Thymus (tissue), 11 donors: Measurements from ENCODE around the gene TRIM5. TPM values are rescaled to one million over a fixed set of nuclear protein-coding genes. Genes with fewer than 3 reads are reported as not detected.

Experiments used
- DNase-seq, 9 donors: peaks; one replicate each; pipeline ENCODE4 v3.0.0-alpha.2; 2013; ENCODE audit warnings: low spot score in 9 of 9, low read depth in 6 of 9, missing footprints in 1 of 9
- H3K27ac ChIP-seq, 2 donors: one replicate each; pipeline ENCODE4 v1.5.1; 2013; ENCODE audit warnings: control low read depth in 1 of 2, low read depth in 1 of 2, low read length in 1 of 2, mild to moderate bottlenecking in 1 of 2, moderate library complexity in 1 of 2
- H3K27me3 ChIP-seq, 2 donors: one replicate each; pipeline ENCODE4 v1.5.1; 2013; ENCODE audit warnings: low read length in 1 of 2; ENCODE audit not compliant: control insufficient read depth in 2 of 2, insufficient read depth in 1 of 2
- H3K36me3 ChIP-seq, 2 donors: one replicate each; pipeline ENCODE4 v1.5.1; 2013; ENCODE audit warnings: low read length in 1 of 2, mild to moderate bottlenecking in 1 of 2, moderate library complexity in 1 of 2; ENCODE audit not compliant: control insufficient read depth in 2 of 2, insufficient read depth in 2 of 2
- H3K4me1 ChIP-seq, 2 donors: one replicate each; pipeline ENCODE4 v1.5.1; 2013; ENCODE audit warnings: low read length in 2 of 2; ENCODE audit not compliant: control insufficient read depth in 2 of 2, insufficient read depth in 2 of 2
- H3K4me3 ChIP-seq, 2 donors: one replicate each; pipeline ENCODE4 v1.5.1; 2013; ENCODE audit warnings: low read length in 2 of 2, control low read depth in 1 of 2, mild to moderate bottlenecking in 1 of 2
- H3K9me3 ChIP-seq, 2 donors: one replicate each; pipeline ENCODE4 v1.5.1; 2013; ENCODE audit warnings: low read length in 1 of 2, mild to moderate bottlenecking in 1 of 2; ENCODE audit not compliant: control insufficient read depth in 2 of 2, insufficient read depth in 1 of 2
- WGBS: extraction: QIAGEN DNeasy Blood & Tissue Kit; methylation state at CpG from one replicate; pipeline ENCODE4 v1.1.7; 2013; 5-methylcytosine and 5-hydroxymethylcytosine counted together
- polyA plus RNA-seq: library from polyadenylated mRNA; stranded (reverse); fragments of 200-250 nt; gene quantifications from one replicate; pipeline ENCODE4 v1.2.3, GENCODE V29; 2013
- total RNA-seq: library from RNA; stranded (reverse); fragments of 120-200 nt; gene quantifications from one replicate; pipeline ENCODE4 v1.2.4, GENCODE V29; 2013
- donor health status: healthy.

Gene TRIM5
- total and polyA plus RNA-seq, 2 donors = 12.2 to 17.6 TPM

- DNase-seq = no peak
- Histone ChIP-seq H3K36me3 (peaks cover 18 to 27% of the 10 kb centered on the region in 2 donors), H3K9me3 (no peaks in the 10 kb centered on the region), H3K4me1 (no peaks in the 10 kb centered on the region), H3K27me3 (no peaks in the 10 kb centered on the region), H3K27ac (no peak overlapping the region), H3K4me3 (no peak overlapping the region)
- WGBS = 85% methylated on average over 4 of the region's 4 CpGs
These were observed 20.8 kb upstream of the TRIM5 start for GRCh38 chr11:5705688-5706087.

- H3K9me3 ChIP-seq = no peaks in the 10 kb centered on the region
These were observed 19.1 kb upstream of the TRIM5 start for GRCh38 chr11:5703741-5704536.

GRCh38 chr11:5701055-5701577 is 16.2 kb upstream of the TRIM5 start:
- Histone ChIP-seq H3K4me1 (no peaks in the 10 kb centered on the region), H3K27ac (no peak overlapping the region), H3K36me3 (peaks cover 24 to 31% of the 10 kb centered on the region in 2 donors), H3K27me3 (no peaks in the 10 kb centered on the region), H3K4me3 (no peak overlapping the region), H3K9me3 (no peaks in the 10 kb centered on the region)
- no peak for DNase-seq
- 79% methylated on average over 3 of the region's 3 CpGs for WGBS

More at GRCh38 chr11:5703741-5704536, 19.1 kb upstream of the TRIM5 start:
- Histone ChIP-seq H3K27me3 (no peaks in the 10 kb centered on the region), H3K4me1 (no peaks in the 10 kb centered on the region), H3K4me3 (no peak overlapping the region), H3K36me3 (peaks cover 10 to 21% of the 10 kb centered on the region in 2 donors), H3K27ac (no peak overlapping the region)
- 96% methylated on average over 2 of the region's 2 CpGs for WGBS
- no peak for DNase-seq

DNA sequence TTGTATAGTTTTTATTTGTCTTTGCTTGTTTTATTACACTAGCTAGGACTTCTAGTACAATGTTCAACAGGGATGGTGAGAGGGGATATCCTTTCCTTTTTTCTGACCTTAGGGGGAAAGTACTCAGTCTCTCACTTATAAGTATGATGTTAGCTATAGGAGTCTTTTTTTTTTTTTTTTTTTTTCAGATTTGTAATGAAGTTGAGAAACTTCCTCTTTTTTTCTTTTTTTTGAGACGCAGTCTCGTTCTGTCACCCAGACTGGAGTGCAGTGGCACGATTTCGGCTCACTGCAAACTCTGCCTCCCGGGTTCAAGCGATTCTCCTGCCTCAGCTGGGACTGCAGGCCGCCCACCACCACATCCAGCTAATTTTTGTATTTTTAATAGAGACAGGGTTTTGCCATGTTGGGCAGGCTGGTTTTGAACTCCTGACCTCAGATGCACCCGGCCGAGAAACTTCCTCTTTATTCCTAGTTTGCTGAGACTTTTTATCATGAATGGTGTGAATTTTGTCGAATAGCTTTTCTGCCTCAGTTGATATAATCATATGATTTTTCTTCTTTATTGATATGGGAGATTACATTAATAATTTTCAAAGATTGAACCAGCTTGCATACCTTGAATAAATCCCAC is 15.7 kb upstream of the TRIM5 start:
- no peak overlapping the region for H3K4me3 ChIP-seq
- H3K27me3 ChIP-seq = no peaks in the 10 kb centered on the region
- no peak overlapping the region for H3K27ac ChIP-seq
- peaks cover 26 to 31% of the 10 kb centered on the region in 2 donors for H3K36me3 ChIP-seq
- DNase-seq = no peak
- WGBS = 52% methylated on average over 10 of the region's 10 CpGs
- H3K4me1 ChIP-seq = no peaks in the 10 kb centered on the region
- no peaks in the 10 kb centered on the region for H3K9me3 ChIP-seq

DNA sequence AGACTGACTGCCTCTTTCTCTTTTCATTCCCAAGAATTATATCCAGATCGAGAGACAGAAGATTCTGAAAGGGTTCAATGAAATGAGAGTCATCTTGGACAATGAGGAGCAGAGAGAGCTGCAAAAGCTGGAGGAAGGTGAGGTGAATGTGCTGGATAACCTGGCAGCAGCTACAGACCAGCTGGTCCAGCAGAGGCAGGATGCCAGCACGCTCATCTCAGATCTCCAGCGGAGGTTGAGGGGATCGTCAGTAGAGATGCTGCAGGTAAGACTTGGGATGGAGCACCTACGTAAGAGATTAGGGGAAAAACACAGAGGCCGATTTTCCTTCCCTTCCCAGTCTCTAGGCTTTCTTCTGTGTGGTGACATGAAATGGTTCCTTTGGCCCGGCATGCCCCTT is 13.4 kb upstream of the TRIM5 start:
- H3K36me3 ChIP-seq = peaks cover 23 to 26% of the 10 kb centered on the region in 2 donors
- H3K4me1 ChIP-seq = no peaks in the 10 kb centered on the region

GRCh38 chr11:5696210-5696609 is 11.3 kb upstream of the TRIM5 start:
- Histone ChIP-seq H3K27ac (no peak overlapping the region), H3K36me3 (peaks cover 19 to 28% of the 10 kb centered on the region in 2 donors), H3K4me3 (no peak overlapping the region), H3K4me1 (peaks cover 4 to 6% of the 10 kb centered on the region in 2 donors), H3K9me3 (no peaks in the 10 kb centered on the region), H3K27me3 (no peaks in the 10 kb centered on the region)
- no peak for DNase-seq
- 96% methylated on average over 2 of the region's 2 CpGs for WGBS

More for the DNA sequence above, 13.4 kb upstream of the TRIM5 start:
- H3K27ac ChIP-seq = no peak overlapping the region
- WGBS = 96% methylated on average over 7 of the region's 7 CpGs
- H3K27me3 ChIP-seq = no peaks in the 10 kb centered on the region
- no peak for DNase-seq
- H3K9me3 ChIP-seq = no peaks in the 10 kb centered on the region
- no peak overlapping the region for H3K4me3 ChIP-seq

GRCh38 chr11:5695580-5695979 is 10.7 kb upstream of the TRIM5 start:
- no peak overlapping the region for H3K27ac ChIP-seq
- WGBS = 93% methylated on average over 1 of the region's 1 CpG
- H3K9me3 ChIP-seq = no peaks in the 10 kb centered on the region
- no peak for DNase-seq
- peaks cover 19 to 28% of the 10 kb centered on the region in 2 donors for H3K36me3 ChIP-seq
- no peaks in the 10 kb centered on the region for H3K27me3 ChIP-seq
- peaks cover 4 to 12% of the 10 kb centered on the region in 2 donors for H3K4me1 ChIP-seq
- no peak overlapping the region for H3K4me3 ChIP-seq

- H3K27me3 ChIP-seq = no peaks in the 10 kb centered on the region
- no peak overlapping the region for H3K4me3 ChIP-seq
- peaks cover 19 to 25% of the 10 kb centered on the region in 2 donors for H3K36me3 ChIP-seq
- 81% methylated on average over 1 of the region's 1 CpG for WGBS
- H3K27ac ChIP-seq = no peak overlapping the region
- no peak for DNase-seq
- no peaks in the 10 kb centered on the region for H3K9me3 ChIP-seq
- H3K4me1 ChIP-seq = peaks cover 4 to 13% of the 10 kb centered on the region in 2 donors
These were observed 9.8 kb upstream of the TRIM5 start for GRCh38 chr11:5694642-5695041.

GRCh38 chr11:5691964-5692361 is 7.1 kb upstream of the TRIM5 start:
- peak in 1 of 9 donors; percentile 48 for DNase-seq
- Histone ChIP-seq H3K27ac (no peak overlapping the region), H3K27me3 (no peaks in the 10 kb centered on the region), H3K9me3 (no peaks in the 10 kb centered on the region), H3K4me1 (peaks cover 4 to 13% of the 10 kb centered on the region in 2 donors), H3K36me3 (peaks cover 7 to 10% of the 10 kb centered on the region in 2 donors), H3K4me3 (peak overlapping the region; percentile 55 to 81)
- WGBS = 7% methylated on average over 3 of the region's 3 CpGs
